Upper lobe of right lung (tissue), 1 donor: ENCODE measurements around the gene EIF2S2. TPM values are rescaled to one million over a fixed set of nuclear protein-coding genes. Genes with fewer than 3 reads are reported as not detected.
A peak's percentile ranks its signal among the peaks of the same experiment; 100 is the strongest.

Experiments used
- ATAC-seq: fragments of 200-7000 bp; cut with Tn5 transposase; one replicate; pipeline ENCODE4 v1.9.1; 2020; ENCODE audit warnings: mild to moderate bottlenecking, moderate library complexity
- DNase-seq: peaks from one replicate; pipeline ENCODE4 v3.0.0-alpha.2; 2020
- H3K27ac ChIP-seq: fragments of 200-600 bp; one replicate; pipeline ENCODE4 v1.8.0; 2022
- H3K27me3 ChIP-seq: fragments of 200-600 bp; one replicate; pipeline ENCODE4 v1.8.0; 2022; ENCODE audit warnings: mild to moderate bottlenecking
- H3K36me3 ChIP-seq: fragments of 200-600 bp; one replicate; pipeline ENCODE4 v1.8.0; 2022
- H3K4me1 ChIP-seq: fragments of 200-600 bp; one replicate; pipeline ENCODE4 v1.8.0; 2022
- H3K4me3 ChIP-seq: fragments of 200-600 bp; one replicate; pipeline ENCODE4 v1.8.0; 2022; ENCODE audit warnings: mild to moderate bottlenecking
- H3K9me3 ChIP-seq: fragments of 200-600 bp; one replicate; pipeline ENCODE4 v1.8.0; 2022
- CTCF ChIP-seq: fragments of 200-600 bp; IDR thresholded peaks from one replicate; pipeline ENCODE4 v1.8.0; 2022; ENCODE audit warnings: antibody characterized with exemption
- intact Hi-C: fragments of 100-400 bp; cut with DNase I; formaldehyde crosslinking; loops from one replicate; pipeline ENCODE4 v1.11.0; 2022
- total RNA-seq: library from RNA; stranded (reverse); fragmentation: NEBNext Ultra II Directional; extraction: Animal tissue kit (Norgen Biotek cat#: 25700); gene quantifications from one replicate; pipeline ENCODE4 v1.2.1, GENCODE V29; 2021
- donor health status: DM: no; HTN: yes; CAD: no; lungs with severe emphysema.

Gene EIF2S2
- total RNA-seq, 1 donor from 2014 or later, result 54.4 TPM

DNA sequence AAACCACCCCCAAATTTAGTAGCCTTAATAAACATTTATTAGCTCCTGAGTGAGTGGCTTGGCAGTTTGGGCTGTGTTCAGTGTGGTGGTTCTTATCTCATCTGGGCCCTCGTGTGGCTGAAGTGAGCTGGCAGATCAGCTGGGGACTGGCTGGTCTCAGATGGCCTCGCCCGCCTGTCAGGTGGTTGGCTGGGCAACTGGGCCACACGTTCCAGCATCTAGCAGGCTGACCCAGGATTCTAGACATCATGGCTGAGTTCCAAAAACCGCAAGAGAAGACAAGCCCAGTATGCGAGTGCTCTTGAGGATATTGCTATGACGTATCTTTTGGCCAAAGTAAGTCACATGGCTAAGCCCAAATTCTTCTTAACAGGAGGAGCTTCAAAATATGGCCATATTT, 28.9 kb downstream of the EIF2S2 start:
- H3K27me3 ChIP-seq, result no peaks in the 10 kb centered on the region
- intact Hi-C loops, result no loop called here
- peak; percentile 92 for ATAC-seq
- peaks cover 85% of the 10 kb centered on the region for H3K36me3 ChIP-seq
- no peak overlapping the region for H3K27ac ChIP-seq
- H3K4me1 ChIP-seq, result peaks cover 15% of the 10 kb centered on the region
- peak; percentile 90 for DNase-seq
- H3K9me3 ChIP-seq, result no peaks in the 10 kb centered on the region
- no peak for TF ChIP-seq CTCF
- H3K4me3 ChIP-seq, result no peak overlapping the region

DNA sequence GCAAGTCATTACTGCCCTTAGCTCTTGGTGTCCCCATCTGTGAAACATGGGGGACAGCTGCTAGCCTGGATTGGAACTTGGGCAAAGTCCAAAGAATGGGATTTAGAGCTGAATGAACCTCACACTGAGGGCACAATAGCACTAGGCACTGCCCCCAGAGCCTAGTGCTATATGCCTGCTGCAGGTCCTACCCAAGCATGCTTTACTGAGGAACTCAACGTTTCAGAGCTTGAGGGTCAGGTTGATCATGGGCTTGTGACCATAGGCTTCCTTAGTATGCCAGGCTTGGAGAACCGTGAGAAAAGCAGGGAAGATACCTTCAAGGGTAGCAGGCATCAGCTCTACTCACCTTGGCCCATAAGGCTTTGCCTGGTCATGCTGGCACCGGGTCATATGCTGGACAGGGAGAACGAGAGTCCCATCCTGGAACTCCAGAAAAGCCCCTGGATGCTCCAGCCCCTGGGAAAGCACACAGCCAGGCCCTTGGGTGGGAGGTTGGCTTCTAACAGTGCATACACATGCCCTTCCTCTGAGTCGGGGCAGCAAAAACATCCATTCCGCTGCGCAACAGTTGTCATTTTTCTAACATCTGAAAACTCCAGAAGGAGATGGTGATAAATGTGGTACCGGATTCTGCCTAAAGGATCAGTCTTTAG, 29.7 kb downstream of the EIF2S2 start:
- DNase-seq (no peak), ATAC-seq (no peak)
- intact Hi-C loops, result no loop called here
- no peak for TF ChIP-seq CTCF
- Histone ChIP-seq H3K9me3 (no peaks in the 10 kb centered on the region), H3K4me3 (no peak overlapping the region), H3K27ac (peak overlapping the region; percentile 30), H3K36me3 (peaks cover 85% of the 10 kb centered on the region), H3K4me1 (peaks cover 15% of the 10 kb centered on the region), H3K27me3 (no peaks in the 10 kb centered on the region)

DNA sequence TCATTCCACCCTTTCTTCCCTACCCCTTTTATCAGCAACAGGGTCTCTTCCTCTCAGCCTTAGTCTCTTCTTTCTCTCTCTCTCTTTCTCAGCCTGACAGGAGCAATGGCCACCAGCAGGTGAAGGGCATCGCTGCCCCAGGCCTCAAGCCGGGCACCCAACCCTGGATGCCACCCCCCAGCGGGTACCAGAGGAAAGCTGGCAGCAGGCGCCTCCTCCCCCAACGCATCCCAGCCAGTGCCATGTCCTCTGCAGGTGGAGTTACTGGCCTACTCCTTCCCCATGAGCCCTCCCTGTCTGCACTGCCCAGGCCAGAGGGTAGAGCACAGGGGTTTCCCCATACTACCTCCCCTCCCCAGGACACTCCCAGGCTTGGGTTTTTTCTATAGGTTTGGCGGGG, 32.2 kb downstream of the EIF2S2 start:
- Histone ChIP-seq H3K4me1 (peaks cover 15% of the 10 kb centered on the region), H3K27me3 (no peaks in the 10 kb centered on the region), H3K4me3 (no peak overlapping the region), H3K36me3 (peaks cover 90% of the 10 kb centered on the region), H3K27ac (no peak overlapping the region), H3K9me3 (no peaks in the 10 kb centered on the region)
- DNase-seq (no peak), ATAC-seq (no peak)
- TF ChIP-seq CTCF, result no peak
- intact Hi-C loops, result loop anchor here (10.0 kb wide), 1 partner anchor 145 kb away; no protein-coding TSS in a partner anchor

- Histone ChIP-seq H3K9me3 (no peaks in the 10 kb centered on the region), H3K4me3 (no peak overlapping the region), H3K4me1 (peaks cover 14% of the 10 kb centered on the region), H3K36me3 (peaks cover 79% of the 10 kb centered on the region), H3K27me3 (no peaks in the 10 kb centered on the region), H3K27ac (no peak overlapping the region)
- no peak for ATAC-seq
- intact Hi-C loops, result loop anchor here (10.0 kb wide), 1 partner anchor 144 kb away; no protein-coding TSS in a partner anchor
- no peak for DNase-seq
- no peak for TF ChIP-seq CTCF
Observed at GRCh38 chr20:34078540-34078939, 33.5 kb downstream of the EIF2S2 start.

DNA sequence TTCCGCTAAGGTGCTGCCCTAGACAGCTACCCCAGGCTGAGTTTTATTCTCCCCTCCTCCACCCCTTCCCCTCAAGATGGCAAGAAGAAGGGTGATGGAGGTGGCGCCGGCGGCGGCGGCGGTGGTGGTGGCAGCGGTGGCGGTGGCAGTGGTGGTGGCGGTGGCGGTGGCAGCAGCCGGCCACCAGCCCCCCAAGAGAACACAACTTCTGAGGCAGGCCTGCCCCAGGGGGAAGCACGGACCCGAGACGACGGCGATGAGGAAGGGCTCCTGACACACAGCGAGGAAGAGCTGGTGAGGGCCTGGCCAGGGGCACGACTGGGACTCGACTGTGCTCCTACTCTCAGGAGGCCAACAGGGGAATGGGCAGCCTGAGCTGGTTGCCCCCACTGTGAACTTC, 35.1 kb downstream of the EIF2S2 start:
- peaks cover 78% of the 10 kb centered on the region for H3K36me3 ChIP-seq
- H3K4me1 ChIP-seq, result no peaks in the 10 kb centered on the region
- TF ChIP-seq CTCF, result no peak
- H3K27me3 ChIP-seq, result no peaks in the 10 kb centered on the region
- H3K4me3 ChIP-seq, result no peak overlapping the region
- intact Hi-C loops, result loop anchor here (10.0 kb wide), 1 partner anchor 142 kb away; no protein-coding TSS in a partner anchor
- no peak overlapping the region for H3K27ac ChIP-seq
- ATAC-seq, result no peak
- DNase-seq, result no peak
- no peaks in the 10 kb centered on the region for H3K9me3 ChIP-seq
